DMS153 treated with DMSO at 0.1 percent for 48 hours (cell line): ENCODE measurements around the gene TRIM71.
"Not testable (repeated sequence)": the region's sequence is repeated elsewhere in the genome, so short reads cannot be mapped to it uniquely, and the experiment has no call there.

ENCODE experiments used
- DNase-seq: peaks from one replicate; lab custom pipeline; 2025; ENCODE audit not compliant: unreplicated experiment; lab: John Stamatoyannopoulos, UW

TRIM71 gene

DNA sequence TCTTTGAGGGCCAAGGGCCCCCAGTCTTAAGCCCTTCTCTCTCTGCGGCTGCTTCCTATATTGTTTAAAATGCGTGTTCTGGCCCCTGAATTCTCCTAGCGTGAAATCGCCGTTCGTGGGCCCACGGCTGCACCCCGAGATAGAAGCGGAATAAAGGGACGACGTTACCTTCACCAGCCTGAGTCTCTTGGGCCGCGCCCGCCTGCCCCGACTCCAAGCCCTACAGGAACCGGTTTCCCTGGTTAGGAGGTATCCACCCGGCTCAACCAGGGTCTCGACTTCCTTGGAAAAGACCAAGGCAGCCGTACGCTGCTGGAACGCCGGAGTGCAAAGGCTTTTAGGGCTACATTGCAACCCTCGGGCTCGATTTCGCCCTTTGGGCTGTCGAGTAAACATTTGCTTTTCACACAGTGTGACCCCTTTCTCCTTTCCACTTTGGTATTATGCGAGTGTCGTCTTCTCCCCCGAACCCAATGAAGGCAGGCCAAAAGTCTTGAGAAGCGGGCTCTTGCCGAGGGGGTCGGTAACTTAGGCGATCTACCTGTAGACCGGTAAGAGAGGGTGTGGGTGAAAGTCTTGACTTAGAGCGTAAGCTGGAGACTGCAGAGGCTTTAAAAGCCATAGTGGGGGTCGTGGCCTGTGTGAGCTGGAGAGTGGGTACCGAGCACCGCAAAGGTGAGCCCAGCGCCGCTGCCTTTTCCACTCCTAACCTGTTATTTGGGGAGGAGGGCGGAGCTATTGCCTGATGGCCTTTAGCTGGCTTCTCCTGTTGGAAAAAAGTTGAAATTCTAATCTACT, 2.0 kb downstream of the TRIM71 start:
- no peak for DNase-seq

GRCh38 chr3:32820430-32820829, 2.6 kb downstream of the TRIM71 start:
- no peak for DNase-seq

- DNase-seq: no peak
Observed at GRCh38 chr3:32820971-32821685, 3.3 kb downstream of the TRIM71 start.

DNA sequence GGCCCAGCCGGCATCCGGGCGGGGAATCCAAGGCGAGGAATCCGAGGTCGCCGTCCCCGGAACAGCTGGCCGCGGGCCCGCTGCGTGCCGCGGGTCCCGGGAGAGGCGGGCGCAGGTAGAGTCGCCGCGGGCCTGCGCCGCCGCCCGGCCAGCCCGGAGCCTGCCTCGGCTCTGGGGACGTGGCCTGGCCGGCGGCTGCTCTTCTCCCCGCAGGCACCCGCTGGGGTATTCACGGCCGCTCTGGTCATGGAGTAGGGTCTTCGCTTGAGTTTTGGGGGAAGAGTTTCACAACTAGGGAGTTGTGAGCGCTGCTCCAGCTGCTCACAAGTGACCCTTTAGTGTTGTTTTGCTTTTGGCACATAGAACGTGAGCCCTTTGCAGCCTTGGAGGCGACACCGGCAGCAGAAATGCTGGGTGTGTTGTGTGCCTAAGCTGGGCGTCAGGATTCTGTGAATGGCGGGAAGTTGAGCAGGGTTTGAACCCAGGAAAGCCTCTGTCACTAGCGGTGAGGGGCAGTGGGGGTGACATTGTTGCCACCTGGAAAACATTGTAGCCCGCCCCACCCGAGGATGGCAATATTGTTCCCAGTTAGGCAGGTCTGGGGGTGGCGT, 4.0 kb downstream of the TRIM71 start:
- no peak for DNase-seq

DNA sequence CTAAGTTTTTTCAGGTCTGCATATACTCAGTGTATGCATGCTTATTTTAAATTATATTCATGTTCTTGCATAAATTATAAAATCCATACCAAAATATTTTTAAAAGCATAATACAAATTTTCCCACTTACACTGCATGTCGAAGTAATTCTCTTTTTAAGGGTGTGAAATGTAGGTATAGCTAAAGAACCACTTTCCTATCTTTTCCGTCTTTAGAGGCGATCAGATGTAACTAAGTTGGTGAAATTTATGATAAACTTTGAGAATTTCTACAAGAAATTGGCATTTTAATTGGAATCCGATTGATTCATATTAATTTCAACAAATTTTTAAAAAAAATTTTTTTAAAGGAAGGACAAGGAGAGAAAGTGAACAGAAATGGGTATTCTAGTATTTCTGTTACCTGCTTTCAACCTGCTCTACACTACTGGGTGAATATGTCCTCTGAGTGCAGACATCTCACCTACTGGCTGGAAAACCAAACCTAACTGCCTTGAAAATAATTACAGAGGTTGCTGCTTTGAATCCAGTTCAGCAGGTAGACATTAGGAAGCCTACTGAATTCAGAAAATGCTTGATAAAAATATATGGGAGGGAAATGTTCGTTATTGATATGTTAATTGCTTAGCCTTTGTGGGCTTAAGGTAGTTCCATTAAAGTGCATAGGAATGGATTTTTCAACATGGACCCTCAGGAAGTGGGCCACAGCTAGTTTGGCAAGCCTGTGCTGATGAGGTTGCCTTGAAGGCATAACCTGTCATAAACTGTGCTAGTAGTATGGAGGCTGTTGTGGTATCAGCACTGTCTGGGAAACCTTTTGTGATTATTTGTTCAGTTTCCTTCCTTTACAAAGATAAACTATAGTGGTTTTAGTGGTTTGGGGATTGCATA, 5.1 kb downstream of the TRIM71 start:
- no peak for DNase-seq

- DNase-seq: not testable (repeated sequence)
Observed at GRCh38 chr3:32823641-32824184, 5.9 kb downstream of the TRIM71 start.

DNA sequence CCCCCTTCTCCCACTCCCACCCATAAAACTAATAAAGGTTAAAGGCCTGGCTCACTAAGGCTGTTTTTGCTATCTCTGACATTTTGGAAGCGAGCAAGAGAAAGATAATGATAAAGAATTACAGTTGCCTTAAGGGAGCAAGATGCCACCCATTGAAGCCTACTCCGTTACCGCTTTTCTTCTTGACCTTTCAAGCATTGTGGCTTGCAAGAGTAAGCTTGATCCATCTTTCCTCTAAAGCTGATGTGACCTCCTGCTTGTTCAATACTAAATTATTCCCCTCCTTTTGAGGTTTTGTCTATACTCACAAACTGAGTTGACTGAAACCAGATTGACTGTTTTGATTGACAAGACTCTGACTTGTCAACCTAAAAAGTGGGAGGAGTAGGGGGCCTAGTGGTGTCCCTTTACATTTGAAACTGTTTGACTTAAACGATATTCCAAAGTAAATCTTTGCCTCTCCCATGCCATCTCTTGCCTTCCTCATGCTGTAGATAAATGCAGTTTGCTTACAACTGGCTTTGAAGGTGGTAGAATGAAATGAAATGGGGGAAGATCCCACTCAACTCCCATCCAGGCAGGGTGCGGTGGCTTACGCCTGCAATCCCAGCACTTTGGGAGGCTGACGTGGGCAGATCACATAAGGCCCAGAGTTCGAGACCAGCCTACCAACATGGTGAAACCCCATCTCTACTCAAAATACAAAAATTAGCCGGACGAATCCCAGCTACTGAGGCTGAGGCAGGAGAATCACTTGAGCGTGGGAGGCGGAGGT, 8.0 kb downstream of the TRIM71 start:
- DNase-seq: no peak

DNA sequence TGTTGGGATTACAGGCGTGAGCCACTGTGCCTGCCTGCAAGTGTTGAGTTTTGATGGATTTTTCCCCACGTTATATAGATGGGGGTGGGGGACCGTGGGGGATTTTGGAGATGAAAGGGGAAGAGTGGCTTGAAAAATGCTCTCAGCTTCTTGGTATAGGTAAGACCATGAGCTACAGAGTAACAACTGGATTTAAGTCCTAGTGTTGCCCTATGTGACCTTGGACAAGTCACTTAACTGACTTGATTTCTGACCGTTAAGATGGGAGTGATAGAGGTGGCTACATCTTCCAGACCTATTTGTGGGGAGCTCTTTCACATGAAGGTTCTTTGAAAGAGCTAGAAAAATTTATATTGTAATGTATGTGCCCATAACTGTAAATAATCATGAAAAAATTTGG, 13.3 kb downstream of the TRIM71 start:
- DNase-seq: no peak

DNA sequence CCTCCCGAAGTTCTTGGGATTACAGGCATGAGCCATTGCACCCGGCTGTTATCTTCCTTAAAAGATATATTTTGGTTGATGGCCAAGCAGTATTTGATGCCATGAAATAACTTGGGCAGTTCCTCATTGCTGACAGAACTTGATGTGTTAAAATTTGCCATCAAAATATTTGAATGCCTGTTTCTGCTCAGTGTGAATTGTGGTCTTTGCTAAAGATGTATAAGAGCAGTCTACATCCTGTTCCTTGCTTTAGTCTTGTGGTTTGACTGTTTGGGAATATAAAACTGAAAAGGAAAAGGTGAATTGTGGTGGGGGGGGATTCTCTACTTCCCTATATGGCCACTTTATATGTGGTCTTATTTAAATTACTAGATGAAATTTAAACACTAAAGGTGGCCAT, 14.0 kb downstream of the TRIM71 start:
- DNase-seq: no peak

DNA sequence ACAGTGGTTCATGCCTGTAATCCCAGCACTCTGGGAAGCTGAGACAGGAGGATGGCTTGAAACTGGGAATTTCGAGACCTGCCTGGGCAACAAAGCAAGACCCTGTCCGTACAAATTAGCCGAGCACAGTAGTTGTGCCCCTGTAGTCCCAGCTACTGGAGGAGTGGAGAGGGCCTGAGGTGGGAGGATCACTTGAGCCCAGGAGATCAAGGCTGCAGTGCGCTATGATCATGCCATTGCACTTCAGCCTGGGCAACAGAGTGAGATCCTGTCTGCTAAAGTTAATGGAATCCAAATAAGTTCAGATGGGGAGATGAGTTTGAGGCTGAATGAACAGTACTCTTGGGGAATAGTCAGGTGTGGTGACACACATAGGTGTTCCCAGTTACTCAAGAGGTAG, 14.4 kb downstream of the TRIM71 start:
- no peak for DNase-seq

DNA sequence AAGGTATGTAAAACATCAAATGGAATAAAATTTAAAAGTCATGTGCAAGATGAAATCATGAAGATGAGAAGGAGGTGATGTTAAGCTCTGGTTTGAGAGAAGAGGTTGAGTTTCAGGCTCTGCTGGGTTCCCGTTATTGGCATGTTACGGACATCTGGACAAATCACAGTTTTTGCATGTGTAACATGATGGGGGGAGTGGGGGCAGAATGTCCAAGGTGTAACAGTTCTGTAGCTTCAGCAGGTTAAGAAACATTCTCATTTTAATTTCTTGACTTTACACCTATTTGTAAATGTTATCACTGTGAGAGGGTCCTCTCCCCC, 17.2 kb downstream of the TRIM71 start:
- no peak for DNase-seq

GRCh38 chr3:32835961-32836360, 18.2 kb downstream of the TRIM71 start:
- DNase-seq: no peak

DNA sequence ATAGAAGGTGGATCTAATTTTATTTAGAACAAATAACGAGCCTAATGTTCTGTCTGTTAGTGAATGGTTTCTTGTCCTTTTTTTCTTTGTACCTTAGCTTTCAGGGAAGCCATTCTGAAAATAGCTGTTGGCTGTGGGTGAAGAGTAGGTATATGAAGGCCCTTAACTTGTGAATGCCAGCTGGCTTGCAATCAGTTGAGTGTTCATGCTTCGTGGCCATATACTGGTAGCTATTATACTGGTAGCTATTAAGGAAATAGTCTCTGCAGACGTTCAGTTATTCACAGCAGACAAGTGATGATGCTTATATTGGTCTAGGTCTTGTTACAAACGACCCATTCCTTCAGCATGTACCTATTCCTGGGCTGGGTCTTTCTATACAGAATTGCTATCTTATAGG, 18.8 kb downstream of the TRIM71 start:
- no peak for DNase-seq

DNA sequence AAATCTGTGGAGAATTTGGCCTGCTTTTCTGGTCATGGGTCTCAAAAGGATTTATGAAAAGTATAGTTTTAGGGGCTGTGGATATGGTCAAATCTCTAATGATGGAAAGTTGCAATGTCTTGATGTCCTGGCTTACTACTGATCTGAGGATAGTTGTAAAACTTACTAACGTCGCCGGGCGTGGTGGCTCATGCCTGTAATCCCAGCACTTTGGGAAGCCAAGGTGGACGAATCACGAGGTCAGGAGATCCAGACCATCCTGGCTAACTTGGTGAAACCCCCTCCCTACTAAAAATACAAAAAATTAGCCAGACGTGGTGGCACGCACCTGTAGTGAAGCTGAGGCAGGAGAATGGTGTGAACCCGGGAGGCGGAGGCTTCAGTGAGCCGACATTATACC, 19.6 kb downstream of the TRIM71 start:
- DNase-seq: no peak

DNA sequence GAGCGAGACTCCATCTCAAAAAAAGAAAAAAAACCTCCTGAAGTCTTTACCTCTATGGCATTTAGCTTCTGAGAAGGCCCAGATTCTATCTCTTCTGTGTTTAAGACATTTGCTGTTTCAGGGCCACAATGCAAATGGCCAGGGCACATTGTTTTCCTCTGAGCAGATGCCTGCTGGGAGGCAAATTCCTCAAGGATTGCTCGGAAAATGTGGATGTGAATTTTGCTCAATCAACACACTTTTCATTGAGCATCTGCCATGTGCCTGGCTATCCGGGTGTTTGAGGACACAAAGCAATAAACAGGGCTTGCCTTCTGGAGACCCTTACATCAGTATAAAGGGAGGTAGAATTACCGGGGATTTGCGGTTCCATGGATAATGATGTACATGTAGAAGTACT, 20.0 kb downstream of the TRIM71 start:
- no peak for DNase-seq

DNA sequence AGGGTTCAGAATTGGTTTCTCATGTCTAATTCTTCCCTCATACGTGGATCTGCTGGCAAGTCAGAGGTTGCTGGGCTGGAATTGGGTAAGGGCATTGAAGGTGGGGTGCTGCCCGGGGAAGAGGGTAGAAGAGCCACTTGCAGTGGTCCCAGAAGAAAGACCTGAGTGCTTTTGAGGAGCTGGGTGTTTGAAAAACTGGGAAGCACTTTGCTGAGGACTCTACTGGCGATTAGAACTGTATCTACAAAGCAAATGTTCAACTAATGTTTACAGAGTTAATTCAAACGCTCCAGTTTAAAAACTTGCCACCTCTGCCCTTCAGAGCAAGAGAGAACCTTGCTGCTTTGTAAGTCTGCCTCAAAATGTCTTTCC, 21.9 kb downstream of the TRIM71 start:
- no peak for DNase-seq

DNA sequence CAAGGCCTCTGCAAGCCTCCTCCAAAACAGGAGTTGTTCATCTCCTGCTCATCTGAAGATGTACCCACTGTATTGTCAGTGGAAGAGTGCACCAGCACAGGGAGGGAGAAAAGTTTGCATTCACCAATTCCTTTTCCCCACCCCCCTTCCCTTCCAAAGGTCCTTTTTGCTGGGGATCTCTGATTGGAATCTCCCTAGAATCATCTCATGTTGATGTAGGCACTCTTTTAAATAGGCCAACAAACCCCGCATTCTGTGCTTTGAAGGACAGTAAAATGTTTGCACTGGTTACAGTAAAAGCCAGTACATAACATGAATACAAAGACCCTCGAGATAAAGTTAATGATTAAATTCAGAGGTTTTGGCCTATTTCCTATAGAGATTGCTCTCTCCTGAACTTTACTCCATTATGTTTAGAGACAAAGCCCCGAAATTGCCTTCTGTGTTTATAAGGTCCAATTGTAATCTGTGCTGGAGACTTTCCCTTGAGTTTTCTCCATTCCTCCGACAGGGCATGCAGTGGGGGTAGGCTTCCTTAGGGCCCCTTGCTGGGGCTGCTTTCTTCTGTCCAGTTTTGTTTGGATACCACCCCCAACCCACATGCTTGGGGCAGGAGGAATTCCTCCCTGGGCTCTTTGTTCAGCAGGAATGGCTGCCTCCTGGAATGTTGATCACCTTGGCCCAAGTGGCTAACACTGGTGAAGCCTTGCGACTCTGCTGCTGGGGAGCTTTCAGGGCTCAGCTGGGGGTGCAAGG, 22.5 kb downstream of the TRIM71 start:
- DNase-seq: no peak

GRCh38 chr3:32841341-32841740, 23.5 kb downstream of the TRIM71 start:
- no peak for DNase-seq

GRCh38 chr3:32841867-32842470, 24.2 kb downstream of the TRIM71 start:
- no peak for DNase-seq
